H9 (cell line): ENCODE data around the gene CORO7. TPM values are rescaled to one million over a fixed set of nuclear protein-coding genes. Genes with fewer than 3 reads are reported as not detected.

Experiments used
- DNase-seq: peaks from one replicate; pipeline ENCODE4 v3.0.0-alpha.2; 2017
- H2AFZ ChIP-seq: one replicate; pipeline ENCODE4 v1.6.1; 2013; ENCODE audit warnings: mild to moderate bottlenecking, low read length, control low read depth, moderate library complexity
- H2AK5ac ChIP-seq: 2 replicates; pipeline ENCODE4 v1.6.1; 2013; ENCODE audit warnings: low read length, control low read depth, mixed read lengths; ENCODE audit not compliant: insufficient read length
- H2BK120ac ChIP-seq: one replicate; pipeline ENCODE4 v1.6.1; 2013; ENCODE audit warnings: low read depth, mild to moderate bottlenecking, low read length, control low read depth, inconsistent platforms; ENCODE audit not compliant: poor library complexity, severe bottlenecking
- H2BK12ac ChIP-seq: 2 replicates; pipeline ENCODE4 v1.6.1; 2013; ENCODE audit warnings: low read length, control low read depth, mixed read lengths, low read depth; ENCODE audit not compliant: insufficient read length
- H2BK15ac ChIP-seq: 2 replicates; pipeline ENCODE4 v1.6.1; 2013; ENCODE audit warnings: low read depth, low read length, control low read depth
- H2BK20ac ChIP-seq: one replicate; pipeline ENCODE4 v1.6.1; 2013; ENCODE audit warnings: low read depth, mild to moderate bottlenecking, low read length, control low read depth, inconsistent platforms; ENCODE audit not compliant: poor library complexity, severe bottlenecking
- H2BK5ac ChIP-seq: 2 replicates; pipeline ENCODE4 v1.6.1; 2013; ENCODE audit warnings: low read length, control low read depth, mixed read lengths; ENCODE audit not compliant: insufficient read length
- H3K14ac ChIP-seq: 2 replicates; pipeline ENCODE4 v1.6.1; 2013; ENCODE audit warnings: low read length, control low read depth; ENCODE audit not compliant: insufficient read depth
- H3K18ac ChIP-seq: 2 replicates; pipeline ENCODE4 v1.6.1; 2013; ENCODE audit warnings: low read depth, mild to moderate bottlenecking, mixed read lengths, low read length, control low read depth; ENCODE audit not compliant: insufficient read length
- H3K23ac ChIP-seq: 2 replicates; pipeline ENCODE4 v1.6.1; 2013; ENCODE audit warnings: low read length, control low read depth, mixed read lengths, low read depth; ENCODE audit not compliant: insufficient read length
- H3K23me2 ChIP-seq: 2 replicates; pipeline ENCODE4 v1.6.1; 2013; ENCODE audit warnings: low read depth, mild to moderate bottlenecking, mixed read lengths, low read length, control low read depth; ENCODE audit not compliant: insufficient read length, poor library complexity, severe bottlenecking
- H3K27ac ChIP-seq: 2 replicates; pipeline ENCODE4 v1.5.1; 2013; ENCODE audit warnings: low read length, control low read depth, mixed read lengths, low read depth; ENCODE audit not compliant: insufficient read length
- H3K27me3 ChIP-seq: 2 replicates; pipeline ENCODE4 v1.6.1; 2013; ENCODE audit warnings: low read length, control low read depth, inconsistent platforms; ENCODE audit not compliant: insufficient read depth
- H3K4ac ChIP-seq: 2 replicates; pipeline ENCODE4 v1.6.1; 2013; ENCODE audit warnings: low read depth, mild to moderate bottlenecking, control low read depth, inconsistent platforms, low read length, moderate library complexity
- H3K4me1 ChIP-seq: 2 replicates; pipeline ENCODE4 v1.6.1; 2013; ENCODE audit warnings: low read length, control low read depth, inconsistent platforms; ENCODE audit not compliant: insufficient read depth
- H3K4me2 ChIP-seq: 2 replicates; pipeline ENCODE4 v1.6.1; 2013; ENCODE audit warnings: low read length, control low read depth, mixed read lengths; ENCODE audit not compliant: insufficient read length, insufficient read depth
- H3K56ac ChIP-seq: 2 replicates; pipeline ENCODE4 v1.6.1; 2013; ENCODE audit warnings: low read depth, mild to moderate bottlenecking, mixed read lengths, low read length, control low read depth; ENCODE audit not compliant: insufficient read length
- H3K79me1 ChIP-seq: 2 replicates; pipeline ENCODE4 v1.6.1; 2013; ENCODE audit warnings: low read depth, mild to moderate bottlenecking, moderate library complexity, low read length, control low read depth, inconsistent platforms; ENCODE audit not compliant: insufficient read depth, poor library complexity, severe bottlenecking
- H3K79me2 ChIP-seq: 2 replicates; pipeline ENCODE4 v1.6.1; 2013; ENCODE audit warnings: low read length, control low read depth, inconsistent platforms; ENCODE audit not compliant: insufficient read depth
- H3K9ac ChIP-seq: 2 replicates; pipeline ENCODE4 v1.6.1; 2013; ENCODE audit warnings: low read length, control low read depth, mixed read lengths; ENCODE audit not compliant: insufficient read length; ENCODE audit errors: extremely low read depth
- H3K9me3 ChIP-seq: one replicate; pipeline ENCODE4 v1.6.1; 2013; ENCODE audit warnings: low read depth, low read length, inconsistent platforms; ENCODE audit not compliant: control insufficient read depth
- H3T11ph ChIP-seq: one replicate; pipeline ENCODE4 v1.6.1; 2013; ENCODE audit warnings: mild to moderate bottlenecking, low read length, control low read depth, inconsistent platforms
- H4K20me1 ChIP-seq: one replicate; pipeline ENCODE4 v1.6.1; 2013; ENCODE audit not compliant: control insufficient read depth, insufficient read length, insufficient read depth
- H4K5ac ChIP-seq: 2 replicates; pipeline ENCODE4 v1.6.1; 2013; ENCODE audit warnings: low read depth, mild to moderate bottlenecking, mixed read lengths, low read length, control low read depth; ENCODE audit not compliant: insufficient read length
- H4K8ac ChIP-seq: replicated peaks from 2 replicates; pipeline ENCODE4 v1.6.1; 2013; ENCODE audit warnings: low read length, control low read depth, mixed read lengths, low read depth; ENCODE audit not compliant: insufficient read length
- H4K91ac ChIP-seq: 2 replicates; pipeline ENCODE4 v1.6.1; 2013; ENCODE audit warnings: low read depth, mild to moderate bottlenecking, moderate library complexity, mixed read lengths, low read length, control low read depth; ENCODE audit not compliant: insufficient read length
- H3K27ac Mint-ChIP-seq, 3 experiments: 2 replicates in 2 of 3; 3 replicates in 1 of 3; pipeline ENCODE4 v1.8.0; 2020 to 2021; ENCODE audit warnings: mixed read lengths in 3 of 3, mild to moderate bottlenecking in 1 of 3, moderate library complexity in 1 of 3
- H3K27me3 Mint-ChIP-seq: 2 replicates; pipeline ENCODE4 v1.8.0; 2021; ENCODE audit warnings: low read depth, mild to moderate bottlenecking, moderate library complexity, mixed read lengths
- H3K36me3 Mint-ChIP-seq, 3 experiments: 2 replicates in 2 of 3; 3 replicates in 1 of 3; pipeline ENCODE4 v1.8.0; 2020 to 2021; ENCODE audit warnings: low read depth in 3 of 3, mixed read lengths in 3 of 3; ENCODE audit not compliant: insufficient read depth in 1 of 3
- H3K4me1 Mint-ChIP-seq, 2 experiments: 2 replicates each; pipeline ENCODE4 v1.8.0; 2020; ENCODE audit warnings: mixed read lengths in 2 of 2
- H3K4me3 Mint-ChIP-seq, 2 experiments: 2 replicates in 1 of 2; 3 replicates in 1 of 2; pipeline ENCODE4 v1.8.0; 2020 to 2021; ENCODE audit warnings: mild to moderate bottlenecking in 2 of 2, mixed read lengths in 2 of 2, moderate library complexity in 1 of 2
- H3K9me3 Mint-ChIP-seq, 2 experiments: 2 replicates in 1 of 2; 3 replicates in 1 of 2; pipeline ENCODE4 v1.8.0; 2020; ENCODE audit warnings: mild to moderate bottlenecking in 2 of 2, mixed read lengths in 2 of 2, moderate library complexity in 1 of 2
- WGBS: extraction: QIAGEN DNeasy Blood & Tissue Kit; methylation state at CpG from one replicate; pipeline ENCODE4 v1.1.7; 2013; ENCODE audit warnings: missing lambda C conversion rate, low lambda C conversion rate, mixed read lengths; ENCODE audit not compliant: insufficient read length; ENCODE audit errors: extremely low coverage; 5-methylcytosine and 5-hydroxymethylcytosine counted together
- total RNA-seq: library from RNA; stranded (reverse); gene quantifications from 2 replicates; pipeline ENCODE4 v1.2.1, GENCODE V29; 2021
- TF ChIP-seq, protein P1 (sequence below): fragments of 200-600 bp; sonication (generic); conservative IDR thresholded peaks from 3 replicates; pipeline ENCODE4 v1.8.0; 2021; ENCODE audit warnings: antibody characterized with exemption, mild to moderate bottlenecking

The CORO7 gene
- total RNA-seq, 1 experiment from 2014 or later: 38.4 TPM

- no peak overlapping the region for H2BK12ac ChIP-seq
- no peaks in the 10 kb centered on the region for H3K79me1 ChIP-seq
- no peak overlapping the region for H2BK15ac ChIP-seq
- no peak overlapping the region for H4K8ac ChIP-seq
- H2AK5ac ChIP-seq: no peak overlapping the region
- H2BK120ac ChIP-seq: no peak overlapping the region
- peak overlapping the region in 2 of 3 experiments; percentile 1 to 20; a peak in 2 of 7 replicates for H3K27ac Mint-ChIP-seq
- no peak overlapping the region for H2BK5ac ChIP-seq
- peaks cover 0 to 12% (median 0%) of the 10 kb centered on the region in 3 experiments; a peak in 3 of 7 replicates for H3K36me3 Mint-ChIP-seq
- H3K27me3 Mint-ChIP-seq: no peaks in the 10 kb centered on the region
- H3T11ph ChIP-seq: no peak overlapping the region
- no peaks in the 10 kb centered on the region; a peak in 2 of 5 replicates for H3K9me3 Mint-ChIP-seq
- no peaks in the 10 kb centered on the region for H3K27me3 ChIP-seq
- H3K14ac ChIP-seq: no peak overlapping the region
- no peak overlapping the region for H4K5ac ChIP-seq
- H3K18ac ChIP-seq: no peak overlapping the region
- no peaks in the 10 kb centered on the region for H3K79me2 ChIP-seq
- peaks cover 6 to 8% of the 10 kb centered on the region in 2 experiments for H3K4me1 Mint-ChIP-seq
- no peak overlapping the region for H3K4me2 ChIP-seq
- H4K20me1 ChIP-seq: no peaks in the 10 kb centered on the region
- no peak overlapping the region for H2AFZ ChIP-seq
- no peak overlapping the region for H3K4me3 Mint-ChIP-seq
- H3K23ac ChIP-seq: no peak overlapping the region
- no peak overlapping the region for H3K27ac ChIP-seq
- no CpG with 5 or more reads among the region's 12 CpGs for WGBS
- no peaks in the 10 kb centered on the region for H3K9me3 ChIP-seq
- no peak overlapping the region for H3K4ac ChIP-seq
- no peak for DNase-seq
- no peak overlapping the region for H4K91ac ChIP-seq
- no peak overlapping the region for H2BK20ac ChIP-seq
- no peaks in the 10 kb centered on the region for H3K4me1 ChIP-seq
- no peak overlapping the region for H3K56ac ChIP-seq
- H3K23me2 ChIP-seq: no peaks in the 10 kb centered on the region
- no peak overlapping the region for H3K9ac ChIP-seq
- TF ChIP-seq, protein P1, sequence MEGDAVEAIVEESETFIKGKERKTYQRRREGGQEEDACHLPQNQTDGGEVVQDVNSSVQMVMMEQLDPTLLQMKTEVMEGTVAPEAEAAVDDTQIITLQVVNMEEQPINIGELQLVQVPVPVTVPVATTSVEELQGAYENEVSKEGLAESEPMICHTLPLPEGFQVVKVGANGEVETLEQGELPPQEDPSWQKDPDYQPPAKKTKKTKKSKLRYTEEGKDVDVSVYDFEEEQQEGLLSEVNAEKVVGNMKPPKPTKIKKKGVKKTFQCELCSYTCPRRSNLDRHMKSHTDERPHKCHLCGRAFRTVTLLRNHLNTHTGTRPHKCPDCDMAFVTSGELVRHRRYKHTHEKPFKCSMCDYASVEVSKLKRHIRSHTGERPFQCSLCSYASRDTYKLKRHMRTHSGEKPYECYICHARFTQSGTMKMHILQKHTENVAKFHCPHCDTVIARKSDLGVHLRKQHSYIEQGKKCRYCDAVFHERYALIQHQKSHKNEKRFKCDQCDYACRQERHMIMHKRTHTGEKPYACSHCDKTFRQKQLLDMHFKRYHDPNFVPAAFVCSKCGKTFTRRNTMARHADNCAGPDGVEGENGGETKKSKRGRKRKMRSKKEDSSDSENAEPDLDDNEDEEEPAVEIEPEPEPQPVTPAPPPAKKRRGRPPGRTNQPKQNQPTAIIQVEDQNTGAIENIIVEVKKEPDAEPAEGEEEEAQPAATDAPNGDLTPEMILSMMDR: no peak
Measured at GRCh38 chr16:4401510-4401909, 14.9 kb downstream of the CORO7 start.
